Neural progenitor cell (in vitro differentiated cells): Measurements from ENCODE around the gene KDM4B. TPM values are rescaled to one million over a fixed set of nuclear protein-coding genes. Genes with fewer than 3 reads are reported as not detected.

Source experiments
- DNase-seq: peaks from one replicate; pipeline ENCODE4 v3.0.0-alpha.2; 2016; ENCODE audit warnings: low spot score
- H2AFZ ChIP-seq: fragments of 200-600 bp; sonication (generic); replicated peaks from 2 replicates; pipeline ENCODE4 v1.6.1; 2016; ENCODE audit warnings: antibody characterized with exemption
- H3F3A ChIP-seq: fragments of 200-600 bp; sonication (generic); 2 replicates; pipeline ENCODE4 v1.6.1; 2016; ENCODE audit warnings: antibody characterized with exemption, low read depth
- H3K27ac ChIP-seq: fragments of 200-600 bp; sonication (generic); 2 replicates; pipeline ENCODE4 v1.5.1; 2016; ENCODE audit warnings: mild to moderate bottlenecking
- H3K27me3 ChIP-seq: fragments of 200-600 bp; sonication (generic); 2 replicates; pipeline ENCODE4 v1.6.1; 2016; ENCODE audit warnings: mild to moderate bottlenecking, moderate library complexity
- H3K36me3 ChIP-seq: fragments of 200-600 bp; sonication (generic); 2 replicates; pipeline ENCODE4 v1.5.1; 2016
- H3K4me1 ChIP-seq: fragments of 200-600 bp; sonication (generic); 2 replicates; pipeline ENCODE4 v1.6.1; 2016; ENCODE audit warnings: mixed run types
- H3K4me2 ChIP-seq: fragments of 200-600 bp; sonication (generic); 2 replicates; pipeline ENCODE4 v1.6.1; 2016
- H3K4me3 ChIP-seq: fragments of 200-600 bp; sonication (generic); 2 replicates; pipeline ENCODE4 v1.5.1; 2016
- H3K79me2 ChIP-seq: fragments of 200-600 bp; sonication (generic); 2 replicates; pipeline ENCODE4 v1.6.1; 2016; ENCODE audit warnings: low read depth
- H3K9ac ChIP-seq: fragments of 200-600 bp; sonication (generic); 2 replicates; pipeline ENCODE4 v1.6.1; 2016
- H3K9me3 ChIP-seq: fragments of 200-600 bp; sonication (generic); 2 replicates; pipeline ENCODE4 v1.5.1; 2016; ENCODE audit warnings: low read depth
- H4K20me1 ChIP-seq: fragments of 200-600 bp; sonication (generic); 2 replicates; pipeline ENCODE4 v1.6.1; 2016; ENCODE audit warnings: low read depth
- H3K27ac Mint-ChIP-seq: 3 replicates; pipeline ENCODE4 v1.8.0; 2021; ENCODE audit warnings: mixed read lengths
- H3K27me3 Mint-ChIP-seq: 2 replicates; pipeline ENCODE4 v1.8.0; 2022; ENCODE audit warnings: low read depth, mild to moderate bottlenecking, inconsistent platforms, moderate library complexity, mixed read lengths; ENCODE audit not compliant: insufficient read depth
- H3K36me3 Mint-ChIP-seq: 3 replicates; pipeline ENCODE4 v1.8.0; 2021; ENCODE audit warnings: mixed read lengths
- H3K4me1 Mint-ChIP-seq: 3 replicates; pipeline ENCODE4 v1.8.0; 2021; ENCODE audit warnings: mixed read lengths
- H3K4me3 Mint-ChIP-seq: 3 replicates; pipeline ENCODE4 v1.8.0; 2021; ENCODE audit warnings: mild to moderate bottlenecking, moderate library complexity, mixed read lengths
- H3K9me3 Mint-ChIP-seq: 3 replicates; pipeline ENCODE4 v1.8.0; 2020; ENCODE audit warnings: mixed read lengths
- CTCF ChIP-seq: fragments of 200-600 bp; sonication (generic); IDR thresholded peaks from 2 replicates; pipeline ENCODE4 v1.5.1; 2017; ENCODE audit warnings: antibody characterized with exemption, mild to moderate bottlenecking
- EZH2 ChIP-seq: fragments of 200-600 bp; sonication (generic); IDR thresholded peaks from 2 replicates; pipeline ENCODE4 v1.6.1; 2017; ENCODE audit warnings: antibody characterized with exemption, mild to moderate bottlenecking, moderate library complexity
- EZH2phosphoT487 ChIP-seq: fragments of 200-600 bp; sonication (generic); IDR thresholded peaks from 2 replicates; pipeline ENCODE4 v1.6.1; 2017; ENCODE audit warnings: antibody characterized with exemption
- total RNA-seq: library from RNA; depleted of rRNA; stranded (reverse); fragments of >200 nt; gene quantifications from 2 replicates; pipeline ENCODE4 v1.2.3, GENCODE V29; 2015; ENCODE audit warnings: low replicate concordance

The KDM4B gene
- total RNA-seq, 1 donor from 2014 or later: 16.0 TPM

GRCh38 chr19:5070331-5070730, 101.4 kb downstream of the KDM4B start:
- Histone ChIP-seq H3K4me1 (peaks cover 11% of the 10 kb centered on the region), H4K20me1 (peaks cover 64% of the 10 kb centered on the region), H3K27ac (no peak overlapping the region), H3K36me3 (no peaks in the 10 kb centered on the region), H3K27me3 (no peaks in the 10 kb centered on the region), H3F3A (no peaks in the 10 kb centered on the region), H2AFZ (no peak overlapping the region), H3K4me2 (no peak overlapping the region), H3K9me3 (no peaks in the 10 kb centered on the region), H3K79me2 (no peaks in the 10 kb centered on the region), H3K4me3 (no peak overlapping the region), H3K9ac (no peak overlapping the region)
- H3K27me3 Mint-ChIP-seq: no peaks in the 10 kb centered on the region
- H3K4me3 Mint-ChIP-seq: no peak overlapping the region
- H3K27ac Mint-ChIP-seq: no peak overlapping the region
- TF ChIP-seq EZH2: no peak
- no peak for TF ChIP-seq EZH2phosphoT487
- no peak for TF ChIP-seq CTCF
- DNase-seq: no peak
- peaks cover 16% of the 10 kb centered on the region for H3K36me3 Mint-ChIP-seq
- H3K4me1 Mint-ChIP-seq: peaks cover 21% of the 10 kb centered on the region
- H3K9me3 Mint-ChIP-seq: no peaks in the 10 kb centered on the region

GRCh38 chr19:5070930-5071329, 102.0 kb downstream of the KDM4B start:
- Histone ChIP-seq H3K79me2 (no peaks in the 10 kb centered on the region), H3K9ac (no peak overlapping the region), H3K9me3 (no peaks in the 10 kb centered on the region), H3K4me1 (peaks cover 11% of the 10 kb centered on the region), H4K20me1 (peaks cover 61% of the 10 kb centered on the region), H3K4me2 (no peak overlapping the region), H3K36me3 (no peaks in the 10 kb centered on the region), H2AFZ (no peak overlapping the region), H3F3A (no peaks in the 10 kb centered on the region), H3K27ac (no peak overlapping the region), H3K4me3 (no peak overlapping the region), H3K27me3 (no peaks in the 10 kb centered on the region)
- peak overlapping the region; percentile 60 for H3K27ac Mint-ChIP-seq
- no peaks in the 10 kb centered on the region for H3K9me3 Mint-ChIP-seq
- H3K4me1 Mint-ChIP-seq: peaks cover 21% of the 10 kb centered on the region
- no peaks in the 10 kb centered on the region for H3K27me3 Mint-ChIP-seq
- H3K36me3 Mint-ChIP-seq: peaks cover 16% of the 10 kb centered on the region
- no peak overlapping the region for H3K4me3 Mint-ChIP-seq
- TF ChIP-seq EZH2phosphoT487 (no peak), EZH2 (no peak), CTCF (no peak)
- DNase-seq: no peak

- peaks cover 13% of the 10 kb centered on the region for H3K36me3 Mint-ChIP-seq
- H3K4me3 Mint-ChIP-seq: no peak overlapping the region
- H2AFZ ChIP-seq: no peak overlapping the region
- H3K27me3 Mint-ChIP-seq: no peaks in the 10 kb centered on the region
- H3K36me3 ChIP-seq: no peaks in the 10 kb centered on the region
- peaks cover 57% of the 10 kb centered on the region for H4K20me1 ChIP-seq
- H3K4me3 ChIP-seq: no peak overlapping the region
- H3K27ac Mint-ChIP-seq: peak overlapping the region; percentile 60
- TF ChIP-seq EZH2phosphoT487 (no peak), EZH2 (no peak), CTCF (no peak)
- no peaks in the 10 kb centered on the region for H3K79me2 ChIP-seq
- H3K9me3 Mint-ChIP-seq: no peaks in the 10 kb centered on the region
- peaks cover 10% of the 10 kb centered on the region for H3K4me1 ChIP-seq
- no peaks in the 10 kb centered on the region for H3F3A ChIP-seq
- DNase-seq: no peak
- H3K27ac ChIP-seq: no peak overlapping the region
- no peak overlapping the region for H3K9ac ChIP-seq
- no peak overlapping the region for H3K4me2 ChIP-seq
- H3K9me3 ChIP-seq: no peaks in the 10 kb centered on the region
- H3K27me3 ChIP-seq: no peaks in the 10 kb centered on the region
- H3K4me1 Mint-ChIP-seq: peaks cover 17% of the 10 kb centered on the region
These were observed 102.7 kb downstream of the KDM4B start for GRCh38 chr19:5071579-5071978.
